AG10803 (cell line): ENCODE data around the gene TM9SF4.

Source experiments
- DNase-seq: peaks from one replicate; pipeline ENCODE4 v3.0.0; 2010; ENCODE audit warnings: low read depth
- H3K4me3 ChIP-seq: 2 replicates; pipeline ENCODE4 v1.5.1; 2011; ENCODE audit warnings: mild to moderate bottlenecking, low read length, control low read depth
- TF ChIP-seq, protein P1 (sequence below): conservative IDR thresholded peaks from 2 replicates; pipeline ENCODE4 v1.5.1; 2011; ENCODE audit warnings: mild to moderate bottlenecking, low read length, control low read depth, inconsistent platforms

TM9SF4 gene

DNA sequence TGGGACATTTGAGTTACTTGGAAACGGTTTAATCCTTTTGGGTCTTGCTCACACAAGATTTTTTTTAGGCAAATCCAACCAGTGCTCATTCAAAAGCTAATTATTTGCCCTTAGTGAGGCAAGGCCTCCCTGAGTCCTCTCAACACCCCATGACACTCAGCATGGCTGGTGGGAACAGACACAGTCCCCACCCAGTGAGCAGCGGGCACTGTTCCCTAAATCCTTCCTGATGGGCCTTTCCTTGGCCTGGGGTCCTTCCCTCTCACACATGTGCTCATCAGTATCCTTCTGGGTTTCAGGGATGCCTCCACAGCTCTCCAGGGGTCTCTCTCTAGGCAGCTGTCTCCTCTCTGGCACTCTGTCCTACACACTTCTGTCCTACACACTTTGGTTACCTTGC, 70.0 kb downstream of the TM9SF4 start:
- TF ChIP-seq, protein P1, sequence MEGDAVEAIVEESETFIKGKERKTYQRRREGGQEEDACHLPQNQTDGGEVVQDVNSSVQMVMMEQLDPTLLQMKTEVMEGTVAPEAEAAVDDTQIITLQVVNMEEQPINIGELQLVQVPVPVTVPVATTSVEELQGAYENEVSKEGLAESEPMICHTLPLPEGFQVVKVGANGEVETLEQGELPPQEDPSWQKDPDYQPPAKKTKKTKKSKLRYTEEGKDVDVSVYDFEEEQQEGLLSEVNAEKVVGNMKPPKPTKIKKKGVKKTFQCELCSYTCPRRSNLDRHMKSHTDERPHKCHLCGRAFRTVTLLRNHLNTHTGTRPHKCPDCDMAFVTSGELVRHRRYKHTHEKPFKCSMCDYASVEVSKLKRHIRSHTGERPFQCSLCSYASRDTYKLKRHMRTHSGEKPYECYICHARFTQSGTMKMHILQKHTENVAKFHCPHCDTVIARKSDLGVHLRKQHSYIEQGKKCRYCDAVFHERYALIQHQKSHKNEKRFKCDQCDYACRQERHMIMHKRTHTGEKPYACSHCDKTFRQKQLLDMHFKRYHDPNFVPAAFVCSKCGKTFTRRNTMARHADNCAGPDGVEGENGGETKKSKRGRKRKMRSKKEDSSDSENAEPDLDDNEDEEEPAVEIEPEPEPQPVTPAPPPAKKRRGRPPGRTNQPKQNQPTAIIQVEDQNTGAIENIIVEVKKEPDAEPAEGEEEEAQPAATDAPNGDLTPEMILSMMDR = no peak

DNA sequence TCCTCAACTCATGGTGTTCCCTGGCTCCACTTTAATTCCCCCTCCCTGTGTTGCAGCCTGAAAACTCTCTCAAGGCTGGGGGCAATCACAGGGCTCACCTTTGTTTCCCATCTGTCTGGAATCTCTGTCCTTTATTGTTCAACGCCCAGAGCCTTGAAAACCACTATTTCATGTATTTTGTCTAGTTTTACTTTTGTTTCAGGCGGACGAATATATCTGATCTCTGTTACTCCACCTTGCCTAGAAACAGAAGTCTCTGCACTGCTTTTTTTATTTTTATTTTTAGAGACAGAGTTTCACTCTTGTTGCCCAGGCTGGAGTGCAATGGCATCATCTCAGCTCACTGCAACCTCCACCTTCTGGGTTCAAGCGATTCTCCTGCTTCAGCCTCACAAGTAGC, 70.4 kb downstream of the TM9SF4 start:
- no peak overlapping the region for H3K4me3 ChIP-seq
- TF ChIP-seq, protein P1 = no peak
- no peak for DNase-seq

More for the DNA sequence above, 70.0 kb downstream of the TM9SF4 start:
- no peak overlapping the region for H3K4me3 ChIP-seq
- DNase-seq = no peak

DNA sequence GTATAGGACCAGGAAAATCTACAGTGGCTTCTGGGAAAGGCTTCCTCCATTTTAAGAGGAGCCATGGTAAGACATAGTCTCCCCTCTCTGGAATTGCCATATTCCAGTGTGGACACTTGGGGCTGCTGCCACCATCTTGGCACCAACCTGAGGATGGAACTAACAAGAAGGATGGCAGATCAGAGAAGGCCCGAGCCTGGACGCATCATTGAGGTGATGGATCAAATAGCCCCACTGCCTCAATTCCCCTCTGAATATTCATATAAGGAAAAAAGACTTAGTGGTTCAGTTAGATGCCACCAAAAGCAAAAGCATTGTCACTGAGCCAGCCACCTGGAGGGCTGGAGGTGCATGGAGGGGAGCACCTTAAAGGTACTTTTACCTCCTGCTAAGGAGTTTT, 72.1 kb downstream of the TM9SF4 start:
- TF ChIP-seq, protein P1 = no peak
- no peak overlapping the region for H3K4me3 ChIP-seq

DNA sequence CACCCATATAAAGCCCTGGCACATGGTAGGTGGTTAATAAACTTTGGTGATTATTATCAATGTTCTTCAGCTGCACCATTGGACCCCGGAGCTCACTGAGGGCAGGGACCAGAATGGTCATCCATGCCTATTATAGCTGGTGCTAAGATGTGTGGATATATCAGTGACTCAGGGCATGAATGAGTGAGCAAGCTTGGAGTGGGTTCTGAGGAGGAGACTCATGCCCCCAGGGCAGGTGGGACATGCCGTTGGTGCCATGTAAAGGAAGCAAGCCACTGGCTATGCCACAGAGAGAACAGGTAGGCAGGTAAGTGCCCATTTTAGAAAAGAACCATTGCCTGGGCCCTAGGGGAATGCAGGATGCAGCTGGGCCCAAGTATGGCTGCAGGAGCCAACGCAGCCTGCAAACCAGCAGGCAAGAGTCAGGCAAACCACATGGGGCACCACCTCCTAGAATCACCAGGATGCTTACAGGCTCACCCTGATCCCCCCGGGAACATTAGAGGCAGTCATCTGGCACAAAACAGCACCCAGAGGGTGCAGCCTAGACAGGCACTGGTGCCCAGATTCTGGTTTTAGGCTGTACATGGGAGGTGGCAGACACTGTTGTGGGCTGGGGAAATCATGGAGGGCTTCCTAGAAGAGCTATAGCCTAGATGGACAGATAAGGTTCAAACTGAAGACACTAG, 74.6 kb downstream of the TM9SF4 start:
- DNase-seq = no peak
- TF ChIP-seq, protein P1 = no peak
- H3K4me3 ChIP-seq = no peak overlapping the region

More for the DNA sequence above, 72.1 kb downstream of the TM9SF4 start:
- no peak for DNase-seq

DNA sequence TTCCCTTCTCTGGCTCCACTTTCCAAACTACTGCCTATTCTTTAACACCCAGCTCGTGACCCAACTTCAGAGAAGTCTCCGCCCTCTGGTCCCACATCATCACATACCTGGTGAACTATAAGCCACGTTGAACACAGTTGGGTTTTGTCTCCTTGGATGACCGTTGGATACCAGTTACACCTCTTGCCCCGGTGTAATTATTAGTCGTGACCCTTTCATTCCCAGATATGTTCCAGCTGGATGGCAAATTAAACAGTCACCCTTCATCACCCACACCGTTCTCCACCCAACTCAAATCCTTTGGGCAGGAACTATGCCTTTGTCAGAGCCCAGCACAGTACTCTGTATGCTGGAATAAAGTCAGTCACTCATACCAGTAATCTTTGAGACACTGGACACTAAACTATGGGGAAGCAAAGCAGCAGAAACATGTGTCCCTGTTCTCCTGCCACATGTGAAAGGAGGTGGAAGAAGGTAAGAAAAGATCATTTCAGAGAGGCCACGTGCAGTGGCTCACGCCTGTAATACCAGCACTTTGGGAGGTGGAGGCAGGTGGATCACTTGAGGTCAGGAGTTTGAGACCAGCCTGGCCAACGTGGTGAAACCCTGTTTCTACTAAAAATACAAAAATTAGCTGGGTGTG, 75.6 kb downstream of the TM9SF4 start:
- no peak for DNase-seq
- TF ChIP-seq, protein P1 = no peak
- no peak overlapping the region for H3K4me3 ChIP-seq

DNA sequence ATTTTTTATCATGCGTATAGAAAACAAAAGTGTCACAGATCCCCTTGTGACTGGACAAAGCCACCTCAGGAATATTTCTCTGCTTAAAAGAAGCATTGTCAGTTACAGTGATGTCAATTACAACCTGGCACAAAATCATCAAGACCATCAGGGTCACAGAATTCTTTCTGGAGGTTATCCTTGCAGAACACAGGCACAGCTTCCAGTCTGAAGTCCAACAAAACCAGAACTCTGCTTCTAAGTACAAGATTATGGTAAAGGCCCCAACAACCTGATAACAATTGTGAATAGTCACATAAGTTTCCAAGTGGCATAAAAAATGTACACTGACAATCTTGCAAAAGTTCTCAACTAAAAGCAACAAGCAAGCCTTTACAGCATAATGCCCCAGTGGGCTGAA, 77.0 kb downstream of the TM9SF4 start:
- no peak overlapping the region for H3K4me3 ChIP-seq
- no peak for DNase-seq
- TF ChIP-seq, protein P1 = no peak
